K562 (cell line): ENCODE data around the gene UQCRHL. TPM values are rescaled to one million over a fixed set of nuclear protein-coding genes. Genes with fewer than 3 reads are reported as not detected.
A peak's percentile ranks its signal among the peaks of the same experiment; 100 is the strongest.

Experiments
- ATF1 ChIP-seq, 2 experiments: fragments of 450-650 bp in 1 of 2; IDR thresholded peaks; 2 replicates each; pipeline ENCODE4 v1.6.1; 2016; ENCODE audit warnings: missing compliant biosample characterization in 1 of 2, missing genetic modification characterization in 1 of 2
- FIP1L1 ChIP-seq: fragments of 200-400 bp; formaldehyde crosslinking; IDR thresholded peaks from 2 replicates; pipeline ENCODE4 v1.6.1; 2018; ENCODE audit warnings: mild to moderate bottlenecking, low read depth, low read length; ENCODE audit not compliant: poor library complexity, severe bottlenecking
- HINFP ChIP-seq: fragments of 450-650 bp; conservative IDR thresholded peaks from 2 replicates; pipeline ENCODE4 v1.6.1; 2016; ENCODE audit warnings: missing genetic modification characterization, low read depth, mild to moderate bottlenecking, control low read depth, missing compliant biosample characterization
- HLTF ChIP-seq: fragments of 450-650 bp; IDR thresholded peaks from 2 replicates; pipeline ENCODE4 v1.6.1; 2016
- HMGXB4 ChIP-seq: sonication (generic); formaldehyde crosslinking; IDR thresholded peaks from 2 replicates; pipeline ENCODE4 v1.8.1; 2023; ENCODE audit warnings: mild to moderate bottlenecking, missing genetic modification reagents
- MEF2D ChIP-seq: conservative IDR thresholded peaks from 2 replicates; pipeline ENCODE4 v1.6.1; 2016; ENCODE audit warnings: low read depth, missing genetic modification characterization, missing compliant biosample characterization
- NFYB ChIP-seq: IDR thresholded peaks from 2 replicates; pipeline ENCODE4 v1.6.1; 2011; ENCODE audit warnings: mild to moderate bottlenecking, moderate library complexity; ENCODE audit not compliant: insufficient read length; ENCODE audit errors: extremely low read depth
- POLR3G ChIP-seq: IDR thresholded peaks from 2 replicates; pipeline ENCODE4 v1.6.1; 2011; ENCODE audit not compliant: insufficient read length, insufficient replicate concordance; ENCODE audit errors: extremely low read depth
- SREBF2 ChIP-seq: sonication (generic); formaldehyde crosslinking; IDR thresholded peaks from 2 replicates; pipeline ENCODE4 v1.4.0; 2020; ENCODE audit warnings: mild to moderate bottlenecking, missing genetic modification reagents
- VEZF1 ChIP-seq: fragments of 200-800 bp; sonication (Bioruptor generic); IDR thresholded peaks from 2 replicates; pipeline ENCODE4 v1.6.1; 2017; ENCODE audit warnings: missing genetic modification characterization, missing compliant biosample characterization
- ZNF41 ChIP-seq: fragments of 250-450 bp; sonication (Bioruptor Pico); conservative IDR thresholded peaks from 2 replicates; pipeline ENCODE4 v1.4.0; 2020; ENCODE audit warnings: mild to moderate bottlenecking
- polyA plus RNA-seq, 8 experiments: library from polyadenylated mRNA; depleted of rRNA in 4 of 8; stranded (reverse) in 5 of 8; unstranded in 3 of 8; fragments of >200 nt; fragmentation: Nextera tagmentation in 2 of 8; fragmentation: Illumina TruSeq in 1 of 8; extraction: Ambion mirVana in 2 of 8; extraction: Trizol in 1 of 8; gene quantifications; 2 replicates each; pipeline versions ENCODE4 v1.2.1 to v1.2.3, GENCODE V29; 2011 to 2014; ENCODE audit warnings: inconsistent platforms in 1 of 8, missing spikeins in 1 of 8
- total RNA-seq, 7 experiments: library from RNA; depleted of rRNA in 6 of 7; stranded (reverse); fragments of >200 nt in 6 of 7; fragmentation: Illumina TruSeq in 2 of 7; extraction: Trizol in 2 of 7; gene quantifications; 2 replicates each; pipeline versions ENCODE4 v1.2.1 to v1.2.3, GENCODE V29; 2011 to 2021; ENCODE audit warnings: low replicate concordance in 1 of 7
- TF ChIP-seq, protein P1 (sequence below): sonication (generic); IDR thresholded peaks from 2 replicates; pipeline ENCODE4 v1.6.1; 2016

UQCRHL gene
- total and polyA plus RNA-seq, 9 of the 15 experiments (the other 6 are each of a cell fraction or from before 2014, with no cell fraction given) = 5.1 to 41.3 (median 21.8) TPM

DNA sequence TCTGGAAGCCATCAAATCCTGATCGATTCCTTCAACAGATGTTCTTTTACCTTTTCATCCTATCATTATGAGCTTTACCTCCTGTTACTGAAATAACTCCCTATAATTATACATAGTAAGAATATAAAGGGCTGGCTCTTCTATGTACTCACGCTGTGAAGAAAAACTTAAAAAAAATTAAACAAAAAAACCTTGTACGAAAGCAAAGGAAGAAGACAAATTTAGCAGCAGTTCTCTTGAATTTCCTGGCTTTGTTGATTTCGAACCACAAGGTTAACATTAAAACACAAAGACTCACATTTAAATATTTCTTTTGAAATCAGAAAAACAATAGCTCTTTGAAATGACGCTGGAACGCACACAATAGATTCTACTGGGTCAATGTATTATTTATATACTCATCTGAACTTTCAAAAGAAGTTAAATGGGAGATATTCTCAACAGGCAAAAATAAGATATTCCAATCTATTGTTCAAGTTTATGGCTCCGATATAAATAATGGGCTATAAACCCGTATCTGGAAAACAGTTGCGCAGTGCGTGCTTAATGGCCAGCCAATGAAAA is 26.5 kb upstream of the UQCRHL start (continued):
- TF ChIP-seq HMGXB4 (no peak), ZNF41 (CRISPR knock-in tag) (no peak), MEF2D (tag) (no peak), POLR3G (no peak), HLTF (no peak), HINFP (tag) (0 out of 2 replicates have a peak, but pooled peaks have one; percentile 39), NFYB (peak; percentile 82), VEZF1 (CRISPR knock-in tag) (no peak), FIP1L1 (no peak), ATF1 (CRISPR knock-in tag; IDR thresholded peaks at IDR 0.05) (no peak), ATF1 (tag; IDR thresholded peaks at IDR 0.05) (no peak), SREBF2 (CRISPR knock-in tag) (no peak)
- TF ChIP-seq, protein P1, sequence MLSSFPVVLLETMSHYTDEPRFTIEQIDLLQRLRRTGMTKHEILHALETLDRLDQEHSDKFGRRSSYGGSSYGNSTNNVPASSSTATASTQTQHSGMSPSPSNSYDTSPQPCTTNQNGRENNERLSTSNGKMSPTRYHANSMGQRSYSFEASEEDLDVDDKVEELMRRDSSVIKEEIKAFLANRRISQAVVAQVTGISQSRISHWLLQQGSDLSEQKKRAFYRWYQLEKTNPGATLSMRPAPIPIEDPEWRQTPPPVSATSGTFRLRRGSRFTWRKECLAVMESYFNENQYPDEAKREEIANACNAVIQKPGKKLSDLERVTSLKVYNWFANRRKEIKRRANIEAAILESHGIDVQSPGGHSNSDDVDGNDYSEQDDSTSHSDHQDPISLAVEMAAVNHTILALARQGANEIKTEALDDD = 0 out of 2 replicates have a peak, but pooled peaks have one; percentile 27
